GM18502 (cell line): ENCODE data around the gene MTUS2.
A peak's percentile ranks its signal among the peaks of the same experiment; 100 is the strongest.

Experiments used
- ATAC-seq: cut with Tn5 transposase; IDR thresholded peaks from one replicate; pipeline ENCODE4 v1.9.1; 2021; ENCODE audit warnings: mild to moderate bottlenecking; ENCODE audit not compliant: unreplicated experiment, poor library complexity

The MTUS2 gene

DNA sequence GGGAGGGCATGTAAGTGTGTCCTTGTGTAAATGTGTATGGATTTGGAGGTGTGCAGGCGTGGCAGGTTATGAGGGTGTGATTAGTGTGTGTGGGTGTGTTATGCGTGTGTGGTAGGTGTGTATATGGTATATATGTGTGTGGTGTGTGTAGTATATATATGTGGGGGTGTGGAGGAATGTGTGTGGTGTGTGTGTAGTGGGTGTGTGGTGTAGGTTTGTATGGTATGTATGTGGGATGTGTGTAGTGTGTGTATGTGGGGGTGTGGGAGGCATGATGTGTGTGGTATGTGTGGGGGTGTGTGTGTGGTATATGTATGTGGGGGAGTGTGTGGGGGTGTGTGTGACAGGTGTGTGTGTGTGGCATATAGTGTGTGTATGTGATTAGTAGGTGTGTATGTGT, 671.1 kb downstream of the MTUS2 start:
- no peak for ATAC-seq

- ATAC-seq, result no peak
Observed at GRCh38 chr13:29493796-29494195, 673.7 kb downstream of the MTUS2 start.

GRCh38 chr13:29494520-29494919, 674.4 kb downstream of the MTUS2 start:
- no peak for ATAC-seq

DNA sequence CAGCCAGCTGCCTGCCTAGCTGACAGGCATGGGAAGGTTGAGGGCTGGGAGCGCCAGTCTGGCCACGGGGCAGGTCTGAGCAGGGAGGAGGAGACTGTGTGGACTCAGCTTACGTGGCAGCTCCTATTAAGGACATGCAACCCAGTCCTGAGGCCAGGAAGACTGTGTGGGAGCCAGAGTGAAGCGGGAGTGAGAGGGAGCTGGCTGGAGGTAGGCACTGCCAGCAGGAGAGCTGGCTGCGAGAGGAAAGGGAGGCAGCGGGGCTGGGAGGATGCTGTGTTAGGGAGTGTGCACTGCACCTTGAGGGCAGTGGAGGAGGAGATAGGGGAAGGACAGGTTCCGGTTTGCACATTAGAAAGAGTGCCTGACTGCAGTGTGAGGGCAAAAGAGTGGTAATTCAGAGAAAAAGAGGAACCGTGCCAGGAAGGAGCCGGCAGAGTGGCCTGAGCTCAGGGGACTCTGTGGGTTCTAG, 676.1 kb downstream of the MTUS2 start:
- peak; percentile 78 for ATAC-seq

DNA sequence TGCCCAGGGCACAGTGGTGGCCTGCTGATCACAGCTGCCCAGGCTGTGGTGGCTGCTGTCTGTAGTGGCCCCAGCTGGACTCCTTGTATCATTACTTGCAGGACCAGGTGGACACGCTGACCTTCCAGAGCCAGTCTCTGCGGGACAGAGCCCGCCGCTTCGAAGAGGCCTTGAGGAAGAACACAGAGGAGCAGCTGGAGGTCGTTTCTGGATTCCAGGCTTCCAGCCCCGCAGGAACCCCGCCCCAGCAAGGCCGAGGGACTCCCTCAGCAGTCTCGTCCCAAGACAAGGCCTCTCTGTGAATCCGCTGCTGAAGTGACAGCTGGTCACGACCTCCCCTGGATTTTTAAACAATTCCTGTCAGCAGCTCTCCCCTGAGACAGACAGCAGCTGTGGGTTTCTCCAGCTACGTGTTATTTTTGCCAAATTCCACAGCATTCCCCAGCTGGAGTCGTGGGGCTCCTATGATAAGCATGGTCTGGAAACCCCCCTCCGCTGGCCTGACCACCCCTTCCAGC, 677.1 kb downstream of the MTUS2 start:
- ATAC-seq, result no peak

- ATAC-seq, result no peak
Observed at GRCh38 chr13:29498426-29499040, 678.4 kb downstream of the MTUS2 start.

- ATAC-seq, result no peak
Observed at GRCh38 chr13:29499506-29500165, 679.5 kb downstream of the MTUS2 start.

DNA sequence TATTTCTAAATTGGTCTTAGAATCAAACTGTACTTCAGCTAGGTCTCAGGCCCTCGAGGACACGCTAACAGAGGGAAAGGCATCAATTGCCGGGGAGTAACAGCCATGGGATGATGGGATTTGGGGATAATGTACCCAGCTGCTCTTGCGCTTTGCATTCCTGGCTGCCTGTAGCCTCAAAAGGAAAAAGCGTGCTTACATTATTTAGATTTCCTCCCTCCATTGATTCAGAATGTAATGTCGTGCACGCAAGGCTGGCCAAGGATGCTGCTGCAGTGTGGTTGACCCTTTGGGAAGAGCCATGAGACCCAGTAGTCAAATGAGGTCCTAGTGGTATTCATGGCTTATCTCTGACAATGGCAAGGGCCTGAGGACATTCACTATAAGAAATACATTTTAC, 680.2 kb downstream of the MTUS2 start:
- ATAC-seq, result no peak

- ATAC-seq, result no peak
Observed at GRCh38 chr13:29501674-29502073, 681.5 kb downstream of the MTUS2 start.

DNA sequence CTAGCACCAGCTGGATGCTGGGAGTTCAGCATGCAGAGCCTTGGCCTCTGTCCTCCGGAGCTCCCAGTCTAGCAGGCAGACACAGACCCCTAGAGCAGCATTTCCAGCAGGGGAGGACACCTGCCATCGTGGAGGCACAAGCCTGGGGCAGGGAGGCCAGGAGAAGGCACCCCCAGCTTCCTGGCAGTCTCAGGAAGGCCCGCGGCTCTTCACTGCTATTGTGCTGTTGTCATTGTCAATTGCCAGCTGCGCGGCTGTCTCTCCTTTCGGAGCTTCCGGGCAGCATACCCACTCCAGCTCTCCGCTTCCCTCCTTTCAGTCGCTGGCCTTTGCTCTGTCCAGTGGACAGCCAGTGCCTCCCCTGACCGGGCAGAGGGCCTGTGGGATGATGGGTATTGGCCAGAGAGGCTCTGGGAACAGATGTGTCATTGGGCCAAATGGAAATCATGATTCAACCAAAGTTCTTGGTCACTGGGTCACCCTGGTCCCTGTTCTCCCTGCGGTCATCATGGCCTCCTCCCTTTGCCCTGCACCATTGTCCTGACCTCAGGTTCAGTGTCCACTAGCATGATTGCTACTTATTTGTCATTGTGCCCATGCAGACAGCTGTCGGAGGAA, 682.4 kb downstream of the MTUS2 start:
- no peak for ATAC-seq

GRCh38 chr13:29503041-29503837, 683.1 kb downstream of the MTUS2 start:
- no peak for ATAC-seq

- ATAC-seq, result no peak
Observed at GRCh38 chr13:29504691-29505090, 684.6 kb downstream of the MTUS2 start.

DNA sequence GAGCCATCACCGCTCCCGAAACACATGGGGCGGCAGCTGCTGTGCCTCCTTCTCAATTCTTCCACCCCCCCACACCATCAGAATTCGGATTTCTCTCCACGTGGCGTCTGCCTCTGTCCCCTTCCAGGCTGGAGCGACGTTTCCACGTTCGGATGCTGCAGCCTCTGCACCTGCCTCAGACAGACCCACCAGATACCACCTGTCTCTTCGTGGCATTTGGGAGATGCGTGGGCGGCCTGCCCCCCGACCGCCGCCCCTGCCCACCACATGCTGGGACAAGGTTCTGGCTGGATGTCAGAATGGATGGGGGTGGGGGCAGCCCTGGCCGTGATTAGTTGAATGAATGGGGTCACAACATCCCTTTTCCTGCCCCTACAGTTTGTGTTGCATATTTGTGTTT, 685.4 kb downstream of the MTUS2 start:
- no peak for ATAC-seq

DNA sequence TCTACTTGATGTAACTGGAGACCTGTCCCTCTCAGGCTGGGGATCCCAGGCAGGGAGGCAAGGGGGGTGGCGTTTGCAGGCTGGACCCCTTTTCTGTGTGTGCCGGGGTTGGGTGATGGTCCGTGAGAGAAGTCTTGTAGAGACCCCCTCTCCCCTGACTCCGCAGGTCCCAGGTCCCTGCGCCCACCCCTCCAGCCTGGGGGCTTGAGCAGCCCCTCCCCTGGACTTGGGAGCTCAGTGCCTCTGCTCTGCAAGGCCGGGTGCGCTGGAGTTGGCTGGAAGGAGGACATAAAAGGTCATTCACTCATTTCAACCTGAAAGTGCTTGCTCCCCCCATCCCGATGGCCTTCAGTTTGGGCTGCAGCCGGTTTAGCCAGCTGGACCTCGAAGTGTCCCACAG, 685.8 kb downstream of the MTUS2 start:
- ATAC-seq, result no peak

GRCh38 chr13:29507356-29507755, 687.2 kb downstream of the MTUS2 start:
- ATAC-seq, result no peak

DNA sequence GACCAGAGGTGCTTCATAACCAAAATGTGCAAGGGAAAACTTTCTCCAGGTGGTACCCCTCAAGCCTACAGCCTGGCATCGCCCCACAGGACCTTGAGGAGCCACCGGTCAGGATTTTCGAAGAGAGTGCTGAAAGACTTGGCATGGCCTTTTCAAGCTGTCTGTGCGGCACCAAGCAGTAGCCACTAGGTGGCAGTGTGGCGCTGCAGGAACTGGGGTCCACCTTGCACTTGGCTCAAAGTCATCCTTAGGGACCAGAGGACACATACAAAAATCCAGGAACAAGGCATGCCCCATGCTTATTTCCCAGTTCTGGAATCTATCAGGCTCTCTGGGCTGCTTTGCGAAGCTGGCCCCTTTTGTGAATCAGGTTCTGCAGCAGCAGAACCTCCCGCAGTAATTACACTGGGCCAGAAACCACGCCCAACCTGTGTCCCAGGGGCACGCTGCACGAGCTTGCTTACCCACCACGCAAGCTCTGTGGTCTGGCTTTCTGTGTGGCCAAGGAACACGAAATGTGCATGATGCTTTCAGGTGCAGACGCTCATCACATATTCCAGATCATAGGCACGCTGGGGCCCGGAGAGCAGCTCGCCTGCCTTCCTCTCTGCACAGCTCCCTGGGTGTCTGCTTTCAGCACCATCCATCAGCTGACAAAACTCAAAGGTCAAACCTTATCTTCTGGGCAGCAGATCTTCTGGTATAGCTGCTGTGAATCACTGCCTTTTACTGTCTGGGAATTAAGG, 688.2 kb downstream of the MTUS2 start:
- ATAC-seq, result peak; percentile 72

DNA sequence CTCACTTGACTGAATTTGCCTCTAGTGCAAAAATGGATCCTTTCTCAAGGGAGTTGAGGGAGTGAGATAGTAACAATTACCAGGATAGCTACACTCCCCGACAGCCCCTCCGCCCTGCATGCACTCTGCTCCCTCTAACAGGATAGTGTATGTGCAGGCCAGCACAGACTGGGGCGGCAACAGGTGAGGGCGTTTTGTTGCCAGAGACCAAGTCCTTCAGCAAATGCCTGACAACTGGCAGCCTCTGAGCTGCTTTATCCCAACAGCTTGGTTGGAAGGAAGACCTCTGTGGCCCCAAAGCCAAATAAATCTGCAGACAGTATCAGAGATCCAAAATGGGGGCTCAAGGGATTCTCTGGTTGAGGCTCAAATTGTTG, 688.7 kb downstream of the MTUS2 start:
- no peak for ATAC-seq

GRCh38 chr13:29509999-29510589, 690.0 kb downstream of the MTUS2 start:
- no peak for ATAC-seq

- ATAC-seq, result no peak
Observed at GRCh38 chr13:29510651-29511084, 690.5 kb downstream of the MTUS2 start.
